Activated B cell treated with CpG ODN at 0.5 μM for 24 hours (primary cell): Measurements from ENCODE around the gene RERE. TPM values are rescaled to one million over a fixed set of nuclear protein-coding genes. Genes with fewer than 3 reads are reported as not detected.

Source experiments
- ATAC-seq: fragments of 200-7000 bp; cut with Tn5 transposase; one replicate; pipeline ENCODE4 v1.10.0; 2021; ENCODE audit warnings: low read depth, mild to moderate bottlenecking, moderate library complexity
- CTCF ChIA-PET: fragments of 350-600 bp; sonication (Branson Sonifier 250); formaldehyde crosslinking; loops from one replicate; lab custom pipeline; 2021; ENCODE audit warnings: antibody characterized with exemption; lab: Charles Lee
- POLR2A ChIA-PET: fragments of 350-600 bp; sonication (Branson Sonifier 250); formaldehyde crosslinking; loops from one replicate; lab custom pipeline; 2021; ENCODE audit warnings: antibody characterized with exemption; lab: Charles Lee
- DNase-seq: peaks from one replicate; pipeline ENCODE4 v3.0.0; 2022
- H3K27ac Mint-ChIP-seq: one replicate; pipeline ENCODE4 v1.8.0; 2020; ENCODE audit warnings: mixed read lengths
- H3K27me3 Mint-ChIP-seq: one replicate; pipeline ENCODE4 v1.8.0; 2021; ENCODE audit warnings: mixed read lengths
- H3K36me3 Mint-ChIP-seq: one replicate; pipeline ENCODE4 v1.8.0; 2021; ENCODE audit warnings: low read depth, mixed read lengths
- H3K4me1 Mint-ChIP-seq: one replicate; pipeline ENCODE4 v1.8.0; 2021; ENCODE audit warnings: mixed read lengths
- H3K4me3 Mint-ChIP-seq: one replicate; pipeline ENCODE4 v1.8.0; 2020; ENCODE audit warnings: mild to moderate bottlenecking, mixed read lengths
- H3K9me3 Mint-ChIP-seq: one replicate; pipeline ENCODE4 v1.8.0; 2020; ENCODE audit warnings: mixed read lengths
- intact Hi-C: fragments of 100-400 bp; cut with micrococcal nuclease; formaldehyde crosslinking; loops from one replicate; pipeline ENCODE4 v1.15.1; 2024
- total RNA-seq: library from RNA; stranded (reverse); gene quantifications from 2 replicates; pipeline ENCODE4 v1.2.3, GENCODE V29; 2022
- TF ChIP-seq, protein P1 (sequence below): fragments of 200-600 bp; IDR thresholded peaks from one replicate; pipeline ENCODE4 v1.8.0; 2022; ENCODE audit warnings: antibody characterized with exemption, mild to moderate bottlenecking

Gene RERE
- total RNA-seq, 1 donor from 2014 or later = 98.8 TPM

DNA sequence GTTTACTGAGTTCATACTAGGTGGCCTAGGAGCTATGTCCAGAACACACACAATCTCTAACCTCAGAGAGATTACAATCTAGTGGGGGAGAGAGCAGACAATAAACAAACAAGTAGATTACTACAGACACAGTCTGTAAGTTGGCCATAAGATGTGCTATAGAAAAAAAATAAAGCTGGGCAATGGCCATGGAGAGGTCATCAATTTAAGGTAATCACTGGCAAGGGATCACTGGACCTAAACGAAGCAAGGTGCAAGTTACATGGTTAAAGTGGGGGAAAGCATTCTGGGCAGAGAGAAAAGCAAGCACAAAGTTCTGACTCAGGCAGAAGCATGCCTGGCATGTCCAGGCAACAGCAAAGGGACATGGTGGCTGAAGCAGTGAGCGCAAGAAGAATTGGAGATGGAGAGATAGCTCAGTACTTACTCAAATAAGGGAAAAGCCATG lies 147.0 kb downstream of the RERE start:
- peaks cover 46% of the 10 kb centered on the region for H3K4me1 Mint-ChIP-seq

DNA sequence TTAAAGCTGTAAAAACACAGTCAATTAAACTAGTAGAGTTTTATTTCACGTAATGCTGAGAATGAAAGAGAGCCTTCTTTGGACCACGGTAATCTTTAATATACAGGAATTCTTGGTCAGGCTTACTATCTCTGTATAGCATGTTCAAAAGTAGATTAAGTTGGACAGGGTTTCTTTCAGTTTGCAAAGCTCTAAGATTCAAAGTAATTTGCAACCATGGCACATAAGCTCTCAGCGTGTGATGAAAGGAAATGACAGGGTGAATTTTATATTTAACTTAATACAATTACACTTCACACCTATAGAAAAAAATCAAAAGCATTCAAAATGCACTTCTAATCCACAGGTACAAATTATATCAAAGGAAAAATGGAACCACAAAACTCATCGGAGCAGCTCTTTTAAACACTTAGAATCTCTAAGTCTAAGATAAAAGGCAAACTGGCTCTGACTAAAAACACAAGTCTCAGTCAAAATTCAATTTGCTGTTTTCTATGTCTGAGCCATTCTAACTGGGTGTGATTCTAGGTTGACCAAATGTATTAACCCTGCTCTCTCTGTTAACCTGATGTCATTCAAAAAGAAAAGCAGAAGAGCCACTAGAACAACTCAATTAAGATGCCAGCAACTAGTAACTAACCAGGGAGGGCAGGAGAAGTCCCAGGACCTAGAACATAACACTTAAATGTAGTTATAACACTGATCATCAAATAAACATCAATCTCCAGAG lies 147.7 kb downstream of the RERE start:
- Mint-ChIP-seq H3K4me1 (peaks cover 42% of the 10 kb centered on the region), H3K27ac (peak overlapping the region; percentile 51), H3K27me3 (no peaks in the 10 kb centered on the region), H3K4me3 (no peak overlapping the region), H3K36me3 (no peaks in the 10 kb centered on the region), H3K9me3 (no peaks in the 10 kb centered on the region)
- intact Hi-C loops = loop anchor here (2.0 kb wide), 2 partner anchors 17 to 53 kb away; no protein-coding TSS in a partner anchor
- TF ChIP-seq, protein P1, sequence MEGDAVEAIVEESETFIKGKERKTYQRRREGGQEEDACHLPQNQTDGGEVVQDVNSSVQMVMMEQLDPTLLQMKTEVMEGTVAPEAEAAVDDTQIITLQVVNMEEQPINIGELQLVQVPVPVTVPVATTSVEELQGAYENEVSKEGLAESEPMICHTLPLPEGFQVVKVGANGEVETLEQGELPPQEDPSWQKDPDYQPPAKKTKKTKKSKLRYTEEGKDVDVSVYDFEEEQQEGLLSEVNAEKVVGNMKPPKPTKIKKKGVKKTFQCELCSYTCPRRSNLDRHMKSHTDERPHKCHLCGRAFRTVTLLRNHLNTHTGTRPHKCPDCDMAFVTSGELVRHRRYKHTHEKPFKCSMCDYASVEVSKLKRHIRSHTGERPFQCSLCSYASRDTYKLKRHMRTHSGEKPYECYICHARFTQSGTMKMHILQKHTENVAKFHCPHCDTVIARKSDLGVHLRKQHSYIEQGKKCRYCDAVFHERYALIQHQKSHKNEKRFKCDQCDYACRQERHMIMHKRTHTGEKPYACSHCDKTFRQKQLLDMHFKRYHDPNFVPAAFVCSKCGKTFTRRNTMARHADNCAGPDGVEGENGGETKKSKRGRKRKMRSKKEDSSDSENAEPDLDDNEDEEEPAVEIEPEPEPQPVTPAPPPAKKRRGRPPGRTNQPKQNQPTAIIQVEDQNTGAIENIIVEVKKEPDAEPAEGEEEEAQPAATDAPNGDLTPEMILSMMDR = no peak
- DNase-seq (no peak), ATAC-seq (no peak)
- ChIA-PET POLR2A (interaction anchor here (0.7 to 2.1 kb wide), 6 partner anchors 8 to 149 kb away, joined by 3 to 6 read pairs (median 4); no protein-coding TSS in a partner anchor), CTCF (interaction anchor here (0.6 to 7.4 kb wide), 15 partner anchors 8 to 250 kb away, joined by 3 to 142 read pairs (median 4); no protein-coding TSS in a partner anchor)

More for the DNA sequence above, 147.0 kb downstream of the RERE start:
- TF ChIP-seq, protein P1 = no peak
- H3K27me3 Mint-ChIP-seq = no peaks in the 10 kb centered on the region
- intact Hi-C loops = loop anchor here (2.0 kb wide), 2 partner anchors 18 to 54 kb away; no protein-coding TSS in a partner anchor
- no peaks in the 10 kb centered on the region for H3K36me3 Mint-ChIP-seq
- H3K9me3 Mint-ChIP-seq = no peaks in the 10 kb centered on the region
- ATAC-seq (no peak), DNase-seq (no peak)
- CTCF ChIA-PET = interaction anchor here (0.7 to 7.4 kb wide), 17 partner anchors 9 to 297 kb away, joined by 3 to 142 read pairs (median 5); no protein-coding TSS in a partner anchor
- peak overlapping the region; percentile 51 for H3K27ac Mint-ChIP-seq
- no peak overlapping the region for H3K4me3 Mint-ChIP-seq
- POLR2A ChIA-PET = interaction anchor here (1.8 to 2.1 kb wide), 3 partner anchors 8 to 43 kb away, joined by 4 to 6 read pairs (median 6); no protein-coding TSS in a partner anchor

DNA sequence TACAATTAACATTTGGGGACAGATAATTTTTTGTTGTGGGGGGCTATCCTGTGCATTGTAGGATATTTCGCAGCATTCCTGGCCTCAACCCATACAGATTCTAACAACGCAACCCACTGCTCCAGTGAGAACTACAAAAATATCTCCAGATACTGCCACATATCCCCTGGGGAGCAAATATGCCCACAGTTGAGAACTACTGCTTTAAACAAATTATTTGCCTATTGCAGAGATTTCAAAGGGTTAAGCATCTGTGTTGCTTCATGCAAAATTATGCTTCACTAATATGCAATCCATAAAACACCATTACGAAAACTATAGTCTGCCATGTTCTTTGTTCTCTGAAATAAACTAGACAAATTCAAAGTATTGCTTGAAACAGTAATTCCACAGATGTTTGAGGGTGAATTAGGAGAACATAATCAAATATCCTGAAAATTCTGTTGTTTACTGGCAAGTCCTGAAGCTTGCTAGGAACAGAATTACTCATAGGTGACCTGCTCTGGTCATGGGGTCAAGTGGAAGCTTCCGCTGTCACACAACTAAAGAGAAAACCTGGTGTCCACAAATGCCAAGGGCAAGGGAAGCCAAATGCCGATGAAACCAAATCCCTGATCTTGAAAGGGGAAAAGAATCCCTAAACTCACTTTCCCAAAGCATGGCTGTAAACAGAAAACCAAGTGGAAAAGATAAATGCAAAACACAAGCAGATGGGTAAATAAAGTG lies 149.4 kb downstream of the RERE start:
- H3K4me1 Mint-ChIP-seq = peaks cover 36% of the 10 kb centered on the region
- no peaks in the 10 kb centered on the region for H3K27me3 Mint-ChIP-seq
- intact Hi-C loops = loop anchor here (2.0 kb wide), 1 partner anchor 15 kb away; no protein-coding TSS in a partner anchor
- ChIA-PET POLR2A (interaction anchor here (0.6 kb wide), 1 partner anchor 9 kb away, joined by 3 read pairs; no protein-coding TSS in a partner anchor), CTCF (interaction anchor here (2.0 to 7.4 kb wide), 2 partner anchors 58 to 105 kb away, joined by 6 to 142 read pairs; no protein-coding TSS in a partner anchor)
- peak overlapping the region; percentile 2 for H3K27ac Mint-ChIP-seq
- ATAC-seq (no peak), DNase-seq (no peak)
- TF ChIP-seq, protein P1 = no peak
- no peaks in the 10 kb centered on the region for H3K36me3 Mint-ChIP-seq
- no peaks in the 10 kb centered on the region for H3K9me3 Mint-ChIP-seq
- no peak overlapping the region for H3K4me3 Mint-ChIP-seq

DNA sequence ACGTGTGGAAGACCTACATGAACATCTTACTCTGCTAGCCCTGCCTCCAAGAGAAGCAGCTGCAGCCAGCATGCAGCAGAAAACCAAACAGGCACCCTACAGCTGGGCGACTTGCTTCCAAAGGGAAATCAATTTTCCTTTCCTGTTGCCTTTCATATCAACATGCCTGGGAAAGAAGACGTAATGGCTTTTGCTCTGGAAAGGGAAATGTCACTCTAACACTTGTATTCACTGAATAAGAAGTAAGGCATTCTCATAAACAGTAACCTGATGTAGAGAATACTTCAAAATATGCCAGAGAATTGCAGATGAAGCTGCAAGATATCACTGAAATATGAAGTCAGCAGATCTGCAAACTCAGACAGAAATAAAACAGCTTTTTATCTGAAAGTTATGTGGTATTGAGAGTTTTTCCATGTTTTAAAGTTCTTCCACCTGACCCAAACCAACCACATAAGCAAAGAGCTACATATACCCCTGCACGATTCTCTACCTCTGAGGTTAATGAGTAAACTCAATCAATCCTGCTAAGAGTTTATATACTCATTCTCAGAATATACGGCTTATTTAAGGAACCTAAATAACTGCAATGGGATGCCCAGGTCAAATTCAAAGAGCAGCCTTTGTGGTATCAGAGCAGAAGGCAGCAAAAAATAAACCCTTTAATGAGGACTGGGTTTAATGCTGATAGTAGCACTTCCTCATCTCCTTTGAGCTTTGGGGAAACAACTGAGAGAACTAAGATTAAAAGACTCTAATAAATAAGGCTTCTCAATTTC lies 150.9 kb downstream of the RERE start:
- CTCF ChIA-PET = interaction anchor here (0.9 to 2.4 kb wide), 8 partner anchors 15 to 183 kb away, joined by 3 to 8 read pairs (median 4); no protein-coding TSS in a partner anchor
- POLR2A ChIA-PET = interaction anchor here (0.7 to 2.2 kb wide), 5 partner anchors 37 to 62 kb away, joined by 3 to 5 read pairs (median 3); no protein-coding TSS in a partner anchor
- no peaks in the 10 kb centered on the region for H3K27me3 Mint-ChIP-seq
- H3K36me3 Mint-ChIP-seq = no peaks in the 10 kb centered on the region
- peak; percentile 47 for ATAC-seq
- no peaks in the 10 kb centered on the region for H3K9me3 Mint-ChIP-seq
- intact Hi-C loops = loop anchor here (2.0 kb wide), 1 partner anchor 16 kb away; no protein-coding TSS in a partner anchor
- TF ChIP-seq, protein P1 = no peak
- H3K4me1 Mint-ChIP-seq = peaks cover 25% of the 10 kb centered on the region
- H3K27ac Mint-ChIP-seq = peak overlapping the region; percentile 74
- no peak for DNase-seq
- peak overlapping the region; percentile 49 for H3K4me3 Mint-ChIP-seq
